AG04450 (cell line): Measurements from ENCODE around the gene SLC17A7. TPM values are rescaled to one million over a fixed set of nuclear protein-coding genes. Genes with fewer than 3 reads are reported as not detected.

ENCODE experiments used
- CTCF ChIA-PET: fragments of 300-600, 350-600 bp; formaldehyde crosslinking; extraction: SDS; loops from one replicate; lab custom pipeline; 2022; ENCODE audit warnings: antibody characterized with exemption, inconsistent platforms; lab: Charles Lee
- POLR2A ChIA-PET: fragments of 350-600 bp; formaldehyde crosslinking; extraction: SDS; loops from one replicate; lab custom pipeline; 2021; ENCODE audit warnings: antibody characterized with exemption, inconsistent platforms; lab: Yijun Ruan, JAX
- DNase-seq: peaks from one replicate; pipeline ENCODE4 v3.0.0-alpha.2; 2011; ENCODE audit warnings: low read depth, low spot score
- H3K27ac ChIP-seq: one replicate; pipeline ENCODE4 v1.5.1; 2012; ENCODE audit warnings: low read depth, low read length, control low read depth
- H3K27me3 ChIP-seq: one replicate; pipeline ENCODE4 v1.6.0; 2012; ENCODE audit warnings: low read length; ENCODE audit not compliant: control insufficient read depth, insufficient read depth
- H3K4me3 ChIP-seq: 2 replicates; pipeline ENCODE4 v1.5.1; 2011; ENCODE audit warnings: mild to moderate bottlenecking, low read depth, low read length, control low read depth
- H3K9me3 ChIP-seq: 2 replicates; pipeline ENCODE4 v1.5.1; 2012; ENCODE audit warnings: low read length; ENCODE audit not compliant: control insufficient read depth, insufficient read depth
- CTCF ChIP-seq: IDR thresholded peaks from 2 replicates; pipeline ENCODE4 v1.5.1; 2011; ENCODE audit warnings: low read depth, low read length, control low read depth, inconsistent platforms
- polyA plus RNA-seq: library from polyadenylated mRNA; depleted of rRNA; stranded (reverse); fragments of >200 nt; gene quantifications from 2 replicates; pipeline ENCODE4 v1.2.3, GENCODE V29; 2011

The SLC17A7 gene
- polyA plus RNA-seq, 1 experiment, result 0.02 TPM

GRCh38 chr19:49430678-49431329, 10.5 kb downstream of the SLC17A7 start:
- Histone ChIP-seq H3K9me3 (peaks cover 25% of the 10 kb centered on the region; the same call in 1 of the 2 replicates), H3K27ac (no peak overlapping the region), H3K27me3 (peaks cover 97% of the 10 kb centered on the region), H3K4me3 (no peak overlapping the region)
- CTCF ChIA-PET, result interaction anchor here (0.7 kb wide), 1 partner anchor 116 kb away, joined by 3 read pairs; no protein-coding TSS in a partner anchor
- no peak for DNase-seq
- POLR2A ChIA-PET, result no interaction called here
- TF ChIP-seq CTCF, result peak; percentile 16; the same call in 1 of the 2 replicates

GRCh38 chr19:49430172-49430677, 11.1 kb downstream of the SLC17A7 start:
- POLR2A ChIA-PET, result no interaction called here
- CTCF ChIA-PET, result no interaction called here
- Histone ChIP-seq H3K4me3 (no peak overlapping the region), H3K27ac (no peak overlapping the region), H3K9me3 (peaks cover 25% of the 10 kb centered on the region; the same call in 1 of the 2 replicates), H3K27me3 (peaks cover 98% of the 10 kb centered on the region)
- no peak for TF ChIP-seq CTCF
- no peak for DNase-seq

- TF ChIP-seq CTCF, result no peak
- Histone ChIP-seq H3K4me3 (no peak overlapping the region), H3K27me3 (peaks cover 94% of the 10 kb centered on the region), H3K27ac (no peak overlapping the region), H3K9me3 (peaks cover 22% of the 10 kb centered on the region; the same call in 1 of the 2 replicates)
- DNase-seq, result no peak
- ChIA-PET POLR2A (interaction anchor here (1.1 kb wide), 1 partner anchor 14 kb away, joined by 7 read pairs; no protein-coding TSS in a partner anchor), CTCF (interaction anchor here (0.5 kb wide), 1 partner anchor 334 kb away, joined by 3 read pairs; no protein-coding TSS in a partner anchor)
Observed at GRCh38 chr19:49428547-49429451, 12.5 kb downstream of the SLC17A7 start.

GRCh38 chr19:49427855-49428546, 13.3 kb downstream of the SLC17A7 start:
- Histone ChIP-seq H3K27ac (no peak overlapping the region), H3K27me3 (peaks cover 94% of the 10 kb centered on the region), H3K4me3 (no peak overlapping the region), H3K9me3 (peaks cover 22% of the 10 kb centered on the region; the same call in 1 of the 2 replicates)
- DNase-seq, result no peak
- POLR2A ChIA-PET, result interaction anchor here (1.1 kb wide), 1 partner anchor 15 kb away, joined by 7 read pairs; no protein-coding TSS in a partner anchor
- CTCF ChIA-PET, result interaction anchor here (0.5 kb wide), 1 partner anchor 333 kb away, joined by 3 read pairs; no protein-coding TSS in a partner anchor
- no peak for TF ChIP-seq CTCF
